Stimulated activated naive CD4-positive, alpha-beta T cell (primary cell): ENCODE results near the gene AMOT.

Source experiments
- DNase-seq, 6 experiments: peaks; one replicate each; lab custom pipeline; 2025; lab: John Stamatoyannopoulos, UW

The AMOT gene

DNA sequence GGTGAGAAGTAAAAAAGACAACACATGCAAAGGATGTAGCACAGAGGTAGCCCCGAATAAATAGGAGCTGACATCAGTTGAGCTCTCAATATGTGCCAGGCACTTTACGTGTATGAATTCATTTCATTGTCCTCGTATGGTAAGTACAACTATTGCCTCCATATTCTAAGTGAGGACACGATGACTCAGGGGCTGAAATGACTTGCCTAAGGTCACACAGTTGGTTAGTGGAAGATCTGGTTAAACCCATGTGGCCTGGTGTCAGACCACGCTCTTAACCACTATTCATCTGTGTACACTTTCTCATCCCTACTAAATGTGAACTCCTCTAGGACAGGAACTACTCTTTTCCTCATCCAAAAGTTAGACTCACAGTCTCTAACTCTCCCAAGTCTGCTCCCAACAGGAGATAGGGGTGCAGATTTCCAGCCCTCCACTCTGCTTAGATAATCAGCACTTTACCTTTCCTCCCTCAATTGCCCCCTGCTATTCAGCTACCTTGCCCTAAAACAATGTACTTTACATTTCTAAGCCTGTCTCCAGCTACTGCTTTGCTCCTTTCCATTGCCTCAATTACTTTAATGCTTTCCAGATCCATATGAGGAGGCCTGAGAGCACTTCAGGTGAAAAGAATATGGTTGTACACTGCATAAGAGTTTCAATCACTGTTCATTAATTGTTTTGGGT is 102.1 kb downstream of the AMOT start:
- no peak for DNase-seq

GRCh38 chrX:112736310-112736709 is 104.3 kb downstream of the AMOT start:
- no peak for DNase-seq

DNA sequence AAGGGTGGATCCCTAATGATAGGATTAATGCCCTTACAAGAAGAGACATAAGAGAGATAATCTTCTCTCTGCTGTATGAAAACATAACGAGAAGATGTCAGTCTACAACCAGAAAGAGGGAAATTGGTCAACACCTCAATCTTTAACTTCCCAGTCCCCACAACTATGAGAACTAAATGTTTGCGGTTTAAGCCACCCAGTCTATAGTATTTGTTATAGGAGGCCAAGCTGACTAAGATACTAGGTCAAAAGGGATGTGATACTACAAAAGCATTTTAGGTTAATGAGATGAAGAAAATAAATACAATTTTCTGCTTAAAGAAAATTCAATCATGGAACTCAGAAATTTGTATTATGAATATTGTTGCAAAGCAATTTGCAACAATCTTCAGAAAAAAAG is 105.5 kb downstream of the AMOT start:
- DNase-seq: no peak

DNA sequence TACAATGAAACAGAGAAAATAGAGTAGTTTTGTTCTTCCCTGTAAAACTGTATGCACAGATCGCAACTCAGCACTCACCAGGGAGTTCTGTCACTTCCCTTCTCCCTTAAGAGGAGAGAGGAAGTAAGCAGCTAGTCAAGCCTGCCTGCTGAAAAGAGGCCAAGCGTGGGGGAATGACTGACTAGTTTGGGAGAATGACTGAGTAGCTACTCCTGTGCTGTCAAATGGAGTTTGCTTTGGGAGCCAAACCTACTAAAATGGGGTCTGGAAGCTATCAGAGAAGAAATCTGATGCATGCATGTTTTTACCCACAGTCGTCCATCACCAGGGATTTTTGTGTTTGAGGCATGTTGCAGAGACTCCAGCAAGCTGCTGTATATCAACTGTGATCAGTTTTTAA is 106.3 kb downstream of the AMOT start:
- no peak for DNase-seq

DNA sequence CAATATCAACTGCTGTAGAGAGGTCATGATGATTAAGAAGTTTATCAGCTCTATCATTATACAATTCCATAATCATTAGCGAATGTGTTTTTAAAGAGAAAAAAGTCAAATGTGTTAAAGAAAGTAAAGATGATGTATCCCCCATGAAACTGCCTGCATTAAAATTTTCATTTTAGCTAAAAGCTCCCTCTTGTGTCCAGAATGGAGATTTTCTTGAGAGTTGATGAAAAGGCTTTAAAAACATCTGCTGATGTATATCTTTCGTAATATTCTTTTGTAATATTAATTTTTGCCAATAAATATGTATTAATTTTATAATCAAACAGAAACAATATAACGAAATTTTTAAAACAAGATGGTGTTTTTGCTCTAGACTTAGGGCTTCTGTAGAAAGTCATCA is 108.8 kb downstream of the AMOT start:
- DNase-seq: peak in 1 of 6 experiments; percentile 2
